GM12878 (cell line): ENCODE measurements around the gene RPRD1B. TPM values are rescaled to one million over a fixed set of nuclear protein-coding genes. Genes with fewer than 3 reads are reported as not detected.

ENCODE experiments used
- ATAC-seq: fragments of 200-7000 bp; cut with Tn5 transposase; 3 replicates; pipeline ENCODE4 v1.9.1; 2020; ENCODE audit warnings: mild to moderate bottlenecking, moderate library complexity
- BruUV-seq: library from RNA; stranded (reverse); fragments of 400-500 nt; replicated peaks from 2 replicates; lab custom pipeline; 2021; lab: Mats Ljungman, UMichigan
- CTCF ChIA-PET: fragments of 300-600 bp; sonication (Branson Sonifier 250); formaldehyde crosslinking; extraction: SDS; loops from one replicate; lab custom pipeline; 2021; ENCODE audit warnings: inconsistent platforms; lab: Yijun Ruan, JAX
- POLR2A ChIA-PET: fragments of 350-600 bp; formaldehyde crosslinking; extraction: SDS; loops from one replicate; lab custom pipeline; 2021; ENCODE audit warnings: inconsistent platforms; lab: Charles Lee
- RAD21 ChIA-PET: fragments of 300-600 bp; sonication (Branson Sonifier 250); formaldehyde crosslinking; loops from one replicate; lab custom pipeline; 2023; ENCODE audit warnings: antibody characterized with exemption; ENCODE audit not compliant: unreplicated experiment; lab: Charles Lee
- SMC1A ChIA-PET: fragments of 300-600 bp; sonication (Branson Sonifier 250); formaldehyde crosslinking; loops from one replicate; lab custom pipeline; 2023; ENCODE audit not compliant: unreplicated experiment, uncharacterized antibody; lab: Charles Lee
- DNase-seq: peaks from one replicate; pipeline ENCODE4 v3.0.0-alpha.2; 2011; ENCODE audit warnings: low read depth, low spot score
- FAIRE-seq: peaks from 3 replicates; lab custom pipeline; 2011; peaks lifted over from hg19 to GRCh38; lab: Jason Lieb, UNC
- H2AFZ ChIP-seq: 2 replicates; pipeline ENCODE4 v1.6.0; 2011; ENCODE audit warnings: low read depth, low read length, control low read depth; ENCODE audit not compliant: control insufficient read depth
- H3K27ac ChIP-seq: 2 replicates; pipeline ENCODE4 v1.5.1; 2011; ENCODE audit warnings: control low read depth; ENCODE audit not compliant: control insufficient read depth, insufficient read depth
- H3K27me3 ChIP-seq, 2 experiments: replicated peaks in 1 of 2; 2 replicates each; pipeline versions ENCODE4 v1.6.0 to v1.6.1; 2011; ENCODE audit warnings: low read length in 1 of 2; ENCODE audit not compliant: control insufficient read depth in 2 of 2, insufficient read depth in 2 of 2
- H3K36me3 ChIP-seq, 2 experiments: 2 replicates each; pipeline ENCODE4 v1.5.1; 2011; ENCODE audit warnings: low read length in 1 of 2; ENCODE audit not compliant: control insufficient read depth in 2 of 2, insufficient read depth in 2 of 2
- H3K4me1 ChIP-seq: 2 replicates; pipeline ENCODE4 v1.6.1; 2011; ENCODE audit warnings: mild to moderate bottlenecking, low read length, moderate library complexity, mixed read lengths; ENCODE audit not compliant: control insufficient read depth, insufficient read depth
- H3K4me2 ChIP-seq: 2 replicates; pipeline ENCODE4 v1.6.0; 2011; ENCODE audit warnings: control low read depth; ENCODE audit not compliant: control insufficient read depth, insufficient read depth
- H3K4me3 ChIP-seq: fragments of 200-600 bp; sonication (generic); 2 replicates; pipeline ENCODE4 v1.5.1; 2016
- H3K79me2 ChIP-seq: 2 replicates; pipeline ENCODE4 v1.6.0; 2011; ENCODE audit warnings: low read length; ENCODE audit not compliant: control insufficient read depth, insufficient read depth
- H3K9ac ChIP-seq: 2 replicates; pipeline ENCODE4 v1.8.0; 2011; ENCODE audit warnings: low read length, control low read depth, mixed read lengths; ENCODE audit not compliant: control insufficient read depth, insufficient read depth
- H3K9me3 ChIP-seq: replicated peaks from 3 replicates; pipeline ENCODE4 v1.5.1; 2011; ENCODE audit warnings: mild to moderate bottlenecking, low read length; ENCODE audit not compliant: control insufficient read depth, insufficient read depth
- H4K20me1 ChIP-seq: 2 replicates; pipeline ENCODE4 v1.6.0; 2011; ENCODE audit not compliant: control insufficient read depth, insufficient read depth
- GATAD2B ChIP-seq: fragments of 450-650 bp; conservative IDR thresholded peaks from 2 replicates; pipeline ENCODE4 v1.6.1; 2017; ENCODE audit warnings: low read depth, mild to moderate bottlenecking, moderate library complexity
- POLR2AphosphoS2 ChIP-seq: IDR thresholded peaks from 2 replicates; pipeline ENCODE4 v1.6.1; 2011; ENCODE audit warnings: low read depth, mild to moderate bottlenecking, low read length, improper control_type of control experiment, moderate library complexity
- RUNX3 ChIP-seq: IDR thresholded peaks from 2 replicates; pipeline ENCODE4 v1.6.1; 2012; ENCODE audit warnings: low read length, inconsistent platforms
- ZBTB4 ChIP-seq: fragments of 450-650 bp; formaldehyde crosslinking; IDR thresholded peaks from 2 replicates; pipeline ENCODE4 v1.4.0; 2022; ENCODE audit warnings: mild to moderate bottlenecking, moderate library complexity
- ZNF592 ChIP-seq: fragments of 450-650 bp; IDR thresholded peaks from 2 replicates; pipeline ENCODE4 v1.6.1; 2017; ENCODE audit warnings: mild to moderate bottlenecking, moderate library complexity
- WGBS: methylation state at CpG from one replicate; pipeline ENCODE4 v1.1.6; 2016; ENCODE audit warnings: low lambda C conversion rate; ENCODE audit not compliant: insufficient replicate concordance, insufficient coverage; ENCODE audit errors: missing lambda C conversion rate; 5-methylcytosine and 5-hydroxymethylcytosine counted together
- in situ Hi-C: fragments of 300-500 bp; cut with MboI; formaldehyde crosslinking; loops from 9 replicates; pipeline ENCODE4 v1.14.3; 2018; ENCODE audit warnings: mixed read lengths
- intact Hi-C: fragments of 100-400 bp; cut with micrococcal nuclease; formaldehyde crosslinking; loops from one replicate; pipeline ENCODE4 v1.14.2; 2022; ENCODE audit not compliant: unreplicated experiment
- polyA plus RNA-seq, 11 experiments: library from polyadenylated mRNA; depleted of rRNA in 4 of 11; unstranded in 6 of 11; stranded (reverse) in 5 of 11; fragments of >200 nt; fragmentation: Nextera tagmentation in 4 of 11; fragmentation: Illumina TruSeq in 1 of 11; extraction: Ambion mirVana in 4 of 11; extraction: Trizol in 1 of 11; gene quantifications; 1 replicate in 1 of 11; 2 replicates in 10 of 11; pipeline versions ENCODE4 v1.2.1 to v1.2.3, GENCODE V29; 2011 to 2016; ENCODE audit warnings: inconsistent platforms in 2 of 11, missing spikeins in 2 of 11, low read depth in 1 of 11
- total RNA-seq, 4 experiments: library from RNA; depleted of rRNA in 3 of 4; stranded (reverse); fragments of >200 nt in 3 of 4; fragmentation: Illumina TruSeq in 1 of 4; extraction: Trizol in 1 of 4; gene quantifications; 2 replicates each; pipeline versions ENCODE4 v1.2.1 to v1.2.3, GENCODE V29; 2013 to 2021

RPRD1B gene
- total and polyA plus RNA-seq, 10 of the 15 experiments (the other 5 are each of a cell fraction or from before 2014, with no cell fraction given), result 5.2 to 40.2 (median 30.0) TPM

GRCh38 chr20:38115896-38116295 lies 82.3 kb downstream of the RPRD1B start:
- WGBS, result 58% methylated on average over 1 of the region's 2 CpGs
- Histone ChIP-seq H3K4me2 (no peak overlapping the region), H3K36me3 (no peaks in the 10 kb centered on the region), H2AFZ (no peak overlapping the region), H3K4me1 (0 out of 2 replicates have a peak, but pooled peaks cover 3% of the 10 kb centered on the region), H3K27me3 (no peaks in the 10 kb centered on the region), H3K27ac (no peak overlapping the region), H4K20me1 (no peaks in the 10 kb centered on the region), H3K9me3 (no peaks in the 10 kb centered on the region), H3K79me2 (no peaks in the 10 kb centered on the region), H3K4me3 (no peak overlapping the region), H3K9ac (no peak overlapping the region)
- ATAC-seq (no peak), FAIRE-seq (no peak), DNase-seq (no peak)
- ChIA-PET SMC1A (interaction anchor here (4.0 to 6.1 kb wide), 2 partner anchors 22 to 41 kb away, joined by 30 to 105 read pairs; no protein-coding TSS in a partner anchor), RAD21 (interaction anchor here (1.6 to 6.9 kb wide), 4 partner anchors 17 to 105 kb away, joined by 4 to 88 read pairs (median 20); no protein-coding TSS in a partner anchor), CTCF (interaction anchor here (1.6 to 8.4 kb wide), 5 partner anchors 41 to 105 kb away, joined by 7 to 131 read pairs (median 58); no protein-coding TSS in a partner anchor), POLR2A (no interaction called here)
- no TSS peak for BruUV-seq
- TF ChIP-seq GATAD2B, result no peak
- intact Hi-C loops, result no loop called here
- in situ Hi-C loops, result no loop called here

GRCh38 chr20:38116409-38117165 lies 83.0 kb downstream of the RPRD1B start:
- Histone ChIP-seq H3K27me3 (no peaks in the 10 kb centered on the region), H2AFZ (no peak overlapping the region), H3K9ac (no peak overlapping the region), H3K79me2 (no peaks in the 10 kb centered on the region), H3K4me3 (no peak overlapping the region), H3K9me3 (no peaks in the 10 kb centered on the region), H4K20me1 (no peaks in the 10 kb centered on the region), H3K27ac (no peak overlapping the region), H3K4me1 (0 out of 2 replicates have a peak, but pooled peaks cover 3% of the 10 kb centered on the region), H3K36me3 (no peaks in the 10 kb centered on the region), H3K4me2 (no peak overlapping the region)
- DNase-seq (no peak), ATAC-seq (no peak), FAIRE-seq (peak; percentile 49)
- intact Hi-C loops, result no loop called here
- ChIA-PET RAD21 (interaction anchor here (6.9 kb wide), 1 partner anchor 42 kb away, joined by 88 read pairs; no protein-coding TSS in a partner anchor), POLR2A (no interaction called here), CTCF (interaction anchor here (1.1 to 8.4 kb wide), 4 partner anchors 41 to 105 kb away, joined by 5 to 131 read pairs (median 64); no protein-coding TSS in a partner anchor), SMC1A (interaction anchor here (6.1 kb wide), 1 partner anchor 42 kb away, joined by 105 read pairs; no protein-coding TSS in a partner anchor)
- WGBS, result 36% methylated on average over 3 of the region's 3 CpGs
- in situ Hi-C loops, result no loop called here
- no TSS peak for BruUV-seq
- TF ChIP-seq ZBTB4 (CRISPR knock-in tag) (no peak), ZNF592 (no peak), POLR2AphosphoS2 (no peak), RUNX3 (no peak)
